NCI-H128 (cell line): Measurements from ENCODE around the gene ZNF770.
"Not testable (repeated sequence)": the region's sequence is repeated elsewhere in the genome, so short reads cannot be mapped to it uniquely, and the experiment has no call there.

Source experiments
- DNase-seq: peaks from one replicate; lab custom pipeline; 2025; ENCODE audit not compliant: unreplicated experiment; lab: John Stamatoyannopoulos, UW

The ZNF770 gene

DNA sequence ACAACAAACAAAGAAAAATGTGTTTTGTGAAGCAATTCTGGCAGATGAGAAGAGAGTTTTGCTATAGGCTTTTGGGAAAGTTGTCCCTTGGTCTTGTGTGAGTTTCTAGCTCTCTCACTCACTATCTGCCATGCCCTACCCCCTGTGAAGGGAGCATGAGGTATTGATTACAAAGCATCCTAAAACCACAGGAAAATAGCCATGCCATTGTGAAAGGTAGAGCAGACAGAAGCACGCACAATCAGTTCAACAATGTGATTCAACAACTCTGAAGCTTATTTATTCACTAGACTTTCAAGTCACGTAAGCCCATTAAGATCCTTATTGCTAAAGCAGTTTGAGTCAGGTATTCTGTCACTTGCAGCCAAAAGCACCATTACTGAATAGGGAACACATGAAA is 12.0 kb downstream of the ZNF770 start:
- DNase-seq: no peak

DNA sequence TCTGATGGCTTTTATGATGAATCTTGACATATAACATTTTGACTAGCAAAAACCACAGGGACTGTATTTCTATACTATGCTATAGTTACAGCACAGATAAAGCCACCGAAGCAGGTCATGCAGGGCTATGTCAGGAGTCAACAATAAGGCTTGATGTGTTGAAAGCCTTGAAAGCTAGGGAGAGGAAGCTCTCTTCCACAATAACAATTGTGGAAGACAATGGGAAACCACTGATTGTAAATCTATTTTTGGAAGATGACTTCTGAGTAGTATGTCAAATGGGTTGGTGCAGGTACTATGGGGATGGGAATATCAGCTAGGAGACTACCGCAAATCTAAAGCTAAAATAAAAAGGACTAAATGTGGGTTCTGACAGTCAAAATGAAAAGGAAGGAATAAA is 14.6 kb downstream of the ZNF770 start:
- DNase-seq: no peak

- DNase-seq: not testable (repeated sequence)
Observed at GRCh38 chr15:34970098-34970643, 17.9 kb downstream of the ZNF770 start.

DNA sequence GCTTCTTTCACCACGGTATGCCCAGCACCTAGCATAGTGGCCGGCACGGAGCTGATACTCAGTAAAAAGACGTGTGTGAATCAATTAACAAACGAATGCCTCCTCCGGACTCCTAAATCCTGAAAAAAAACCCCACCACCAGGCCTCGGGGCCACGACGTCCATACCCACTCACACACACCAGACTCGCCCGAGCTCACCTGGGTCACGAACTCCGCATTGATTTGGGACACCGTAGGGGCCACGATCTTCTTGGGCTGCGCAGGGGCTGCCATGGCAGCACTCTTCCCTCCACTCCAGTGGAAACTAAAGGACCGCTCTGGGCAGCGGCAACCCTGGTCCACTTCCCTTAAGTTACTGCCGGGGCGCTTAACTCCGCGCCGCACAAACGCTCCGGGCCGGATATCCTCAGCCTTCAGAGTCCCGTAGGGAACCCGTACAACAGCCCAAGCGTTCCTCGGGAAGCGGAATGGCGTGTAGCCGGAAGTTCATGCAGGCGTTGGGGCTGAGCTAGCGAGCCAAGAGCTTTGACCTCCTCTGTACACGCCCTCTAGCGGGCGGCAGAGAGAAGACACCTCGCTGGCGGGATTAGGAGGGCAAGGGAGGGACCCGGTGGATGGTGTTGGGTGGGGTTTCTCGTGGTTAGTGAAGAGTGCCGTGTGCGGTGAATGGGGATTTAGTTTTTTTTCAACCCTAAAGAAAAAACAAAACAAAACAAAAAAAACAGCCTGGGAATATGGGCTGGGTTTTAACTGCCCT is 18.6 kb downstream of the ZNF770 start, which contains the start of gene AQR:
AQR (minus strand) TSS at position 403 of the 758 bp plus-strand sequence; CDS start at position 274, 129 bp downstream.
- peak; percentile 83 for DNase-seq

GRCh38 chr15:34964277-34964676 is 23.8 kb downstream of the ZNF770 start:
- DNase-seq: no peak

DNA sequence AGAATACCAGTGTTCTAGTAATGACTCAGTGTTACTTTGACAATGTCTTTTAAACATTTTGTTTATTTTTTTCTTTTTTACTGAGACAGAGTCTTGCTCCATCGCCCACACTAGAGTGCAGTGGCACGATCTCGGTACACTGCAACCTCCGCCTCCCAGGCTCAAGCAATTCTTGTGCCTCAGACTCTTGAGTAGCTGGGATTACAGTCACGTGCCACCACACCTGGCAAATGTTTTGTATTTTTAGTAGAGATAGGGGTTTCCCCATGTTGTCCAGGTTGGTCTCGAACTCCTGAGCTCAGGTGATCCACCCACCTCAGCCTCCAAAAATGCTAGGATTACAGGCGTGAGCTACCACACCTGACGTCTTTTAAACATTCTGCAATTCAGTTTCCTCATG is 34.2 kb downstream of the ZNF770 start:
- DNase-seq: no peak

GRCh38 chr15:34952481-34952880 is 35.6 kb downstream of the ZNF770 start:
- DNase-seq: no peak

GRCh38 chr15:34951993-34952392 is 36.1 kb downstream of the ZNF770 start:
- no peak for DNase-seq

- DNase-seq: no peak
Observed at GRCh38 chr15:34944936-34945335, 43.2 kb downstream of the ZNF770 start.

DNA sequence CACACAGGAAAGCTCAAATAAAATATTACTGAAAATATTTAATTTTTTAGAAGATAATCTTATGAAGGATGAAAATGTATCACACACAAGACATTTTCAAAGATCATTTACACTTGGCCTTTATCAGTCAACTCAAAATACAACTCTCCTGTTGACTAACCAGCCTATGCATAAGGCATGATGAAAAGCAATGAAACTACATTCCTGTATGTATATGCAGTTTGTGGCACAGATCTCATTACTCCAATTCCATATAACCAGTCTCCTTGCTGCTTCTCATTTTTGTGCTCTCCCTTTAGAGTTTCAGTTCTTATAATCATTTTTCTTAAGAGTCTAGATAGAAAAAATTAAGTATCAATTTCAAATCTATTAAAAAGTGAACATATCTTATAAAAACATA is 44.4 kb downstream of the ZNF770 start:
- no peak for DNase-seq

- DNase-seq: not testable (repeated sequence)
Observed at GRCh38 chr15:34943264-34943663, 44.8 kb downstream of the ZNF770 start.

- no peak for DNase-seq
Observed at GRCh38 chr15:34942363-34942762, 45.7 kb downstream of the ZNF770 start.

DNA sequence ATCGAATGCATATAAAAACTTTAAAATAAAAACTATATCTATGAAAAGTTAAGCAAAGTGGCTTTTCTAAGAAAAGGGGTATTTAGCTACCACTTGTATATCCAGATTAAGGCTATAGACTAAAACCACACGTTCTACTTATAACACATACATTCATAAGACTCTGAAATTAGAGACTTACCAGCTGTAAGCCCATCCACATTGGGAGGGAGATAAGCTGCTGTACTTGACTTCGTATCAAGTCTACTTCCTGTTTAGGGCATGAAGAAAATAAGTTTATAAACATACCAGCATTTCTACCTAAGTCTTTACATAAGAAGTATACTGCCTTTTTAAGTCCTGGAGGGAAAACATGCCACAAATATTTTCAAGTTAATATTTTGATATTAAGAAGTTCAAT is 46.3 kb downstream of the ZNF770 start:
- DNase-seq: no peak

DNA sequence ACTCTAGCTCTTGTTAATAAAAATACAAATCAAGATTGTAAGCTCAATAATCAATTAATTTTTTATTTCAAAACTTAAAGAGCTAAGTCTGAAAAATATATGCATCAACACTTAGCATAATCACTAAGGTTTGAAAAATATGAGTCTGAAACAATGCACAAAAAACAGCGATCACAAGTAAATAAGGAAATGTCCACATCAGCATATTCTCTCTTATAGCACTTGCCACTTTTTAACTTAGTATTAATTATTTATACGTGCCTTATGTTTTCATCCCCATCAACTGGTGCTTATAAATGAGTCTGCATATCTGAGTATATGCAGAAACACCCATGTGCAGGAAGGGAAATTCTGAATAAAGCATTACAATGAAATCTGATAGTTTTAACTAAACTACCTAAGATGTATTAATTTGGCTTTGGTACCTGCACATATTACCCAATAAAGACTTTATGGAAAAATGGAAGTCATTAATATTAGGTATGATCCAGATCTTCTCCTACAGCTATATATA is 46.8 kb downstream of the ZNF770 start:
- no peak for DNase-seq

GRCh38 chr15:34933432-34933975 is 54.6 kb downstream of the ZNF770 start:
- no peak for DNase-seq

GRCh38 chr15:34928349-34928748 is 59.7 kb downstream of the ZNF770 start:
- DNase-seq: not testable (repeated sequence)
